Nephron progenitor cell (in vitro differentiated cells): ENCODE results near the gene SLC2A2.
A peak's percentile ranks its signal among the peaks of the same experiment; 100 is the strongest.

Source experiments
- DNase-seq: peaks from one replicate; pipeline ENCODE4 v3.0.0; 2021
- H3K27ac Mint-ChIP-seq: 2 replicates; pipeline ENCODE4 v1.8.0; 2021; ENCODE audit warnings: mild to moderate bottlenecking, moderate library complexity, mixed read lengths
- H3K27me3 Mint-ChIP-seq: 2 replicates; pipeline ENCODE4 v1.8.0; 2021; ENCODE audit warnings: mild to moderate bottlenecking, low read depth, mixed read lengths; ENCODE audit not compliant: poor library complexity
- H3K36me3 Mint-ChIP-seq: 2 replicates; pipeline ENCODE4 v1.8.0; 2021; ENCODE audit warnings: low read depth, mixed read lengths
- H3K4me1 Mint-ChIP-seq: 2 replicates; pipeline ENCODE4 v1.8.0; 2021; ENCODE audit warnings: mixed read lengths
- H3K4me3 Mint-ChIP-seq: 2 replicates; pipeline ENCODE4 v1.8.0; 2021; ENCODE audit warnings: mild to moderate bottlenecking, moderate library complexity, mixed read lengths
- H3K9me3 Mint-ChIP-seq: 2 replicates; pipeline ENCODE4 v1.8.0; 2021; ENCODE audit warnings: mild to moderate bottlenecking, moderate library complexity, mixed read lengths
- CTCF ChIP-seq: fragments of 200-600 bp; sonication (generic); IDR thresholded peaks from 2 replicates; pipeline ENCODE4 v1.5.0; 2021; ENCODE audit warnings: antibody characterized with exemption

SLC2A2 gene

DNA sequence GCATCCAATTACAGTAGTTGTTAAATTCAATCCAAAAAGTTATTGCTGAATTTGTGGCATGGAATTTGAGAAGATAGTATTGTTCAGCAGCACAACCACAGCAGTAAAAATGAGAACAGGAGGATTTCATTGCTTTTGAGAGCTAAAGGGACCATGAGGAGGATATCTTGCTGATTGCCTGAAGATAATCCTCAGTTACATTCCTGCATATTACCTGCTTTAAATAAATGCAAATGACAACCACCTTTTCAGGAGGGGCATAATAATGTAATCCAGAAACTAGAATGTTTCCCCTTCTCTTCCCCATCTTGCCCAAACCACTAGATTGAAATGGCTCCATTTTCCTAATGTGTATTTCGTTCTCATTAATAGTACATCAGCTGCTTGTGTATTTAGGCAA lies 35.2 kb upstream of the SLC2A2 start:
- no peak for TF ChIP-seq CTCF
- Mint-ChIP-seq H3K9me3 (no peaks in the 10 kb centered on the region), H3K27ac (peak overlapping the region; percentile 47), H3K27me3 (no peaks in the 10 kb centered on the region), H3K4me3 (no peak overlapping the region), H3K4me1 (no peaks in the 10 kb centered on the region), H3K36me3 (peaks cover 25% of the 10 kb centered on the region)
- no peak for DNase-seq

- H3K4me1 Mint-ChIP-seq: no peaks in the 10 kb centered on the region
- H3K9me3 Mint-ChIP-seq: no peaks in the 10 kb centered on the region
- TF ChIP-seq CTCF: no peak
- H3K27me3 Mint-ChIP-seq: no peaks in the 10 kb centered on the region
- peaks cover 9% of the 10 kb centered on the region for H3K36me3 Mint-ChIP-seq
- no peak overlapping the region for H3K4me3 Mint-ChIP-seq
- DNase-seq: no peak
- no peak overlapping the region for H3K27ac Mint-ChIP-seq
Observed at GRCh38 chr3:171059978-171060377, 33.5 kb upstream of the SLC2A2 start.

- TF ChIP-seq CTCF: no peak
- H3K9me3 Mint-ChIP-seq: no peaks in the 10 kb centered on the region
- no peaks in the 10 kb centered on the region for H3K27me3 Mint-ChIP-seq
- no peaks in the 10 kb centered on the region for H3K4me1 Mint-ChIP-seq
- no peak overlapping the region for H3K27ac Mint-ChIP-seq
- peaks cover 8% of the 10 kb centered on the region for H3K36me3 Mint-ChIP-seq
- no peak overlapping the region for H3K4me3 Mint-ChIP-seq
- no peak for DNase-seq
Observed at GRCh38 chr3:171058873-171059603, 32.5 kb upstream of the SLC2A2 start.

DNA sequence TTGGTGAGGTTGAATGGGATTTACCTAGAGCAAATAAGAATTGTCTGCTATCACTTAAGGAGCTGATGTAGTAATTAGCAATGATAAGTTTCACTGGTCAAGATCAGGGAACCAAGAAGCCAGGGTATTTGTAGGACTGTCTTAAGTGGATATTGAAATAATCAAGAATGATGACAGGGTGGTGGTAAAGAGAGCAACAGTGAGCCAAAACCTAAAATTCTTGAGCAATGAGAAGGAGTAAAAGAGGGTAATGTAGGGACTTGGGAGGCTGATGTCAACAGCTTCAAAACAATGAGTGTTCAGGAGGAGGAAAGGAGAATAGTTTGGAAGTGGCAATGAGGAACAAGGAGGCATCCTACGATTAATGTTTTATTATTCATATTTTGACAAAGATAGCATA lies 31.5 kb upstream of the SLC2A2 start:
- Mint-ChIP-seq H3K4me1 (no peaks in the 10 kb centered on the region), H3K36me3 (no peaks in the 10 kb centered on the region), H3K4me3 (no peak overlapping the region), H3K27me3 (no peaks in the 10 kb centered on the region), H3K27ac (no peak overlapping the region), H3K9me3 (no peaks in the 10 kb centered on the region)
- TF ChIP-seq CTCF: no peak
- no peak for DNase-seq

GRCh38 chr3:171057072-171057471 lies 30.6 kb upstream of the SLC2A2 start:
- H3K36me3 Mint-ChIP-seq: no peaks in the 10 kb centered on the region
- no peak overlapping the region for H3K4me3 Mint-ChIP-seq
- no peaks in the 10 kb centered on the region for H3K27me3 Mint-ChIP-seq
- H3K9me3 Mint-ChIP-seq: no peaks in the 10 kb centered on the region
- TF ChIP-seq CTCF: no peak
- no peaks in the 10 kb centered on the region for H3K4me1 Mint-ChIP-seq
- H3K27ac Mint-ChIP-seq: no peak overlapping the region
- DNase-seq: no peak

DNA sequence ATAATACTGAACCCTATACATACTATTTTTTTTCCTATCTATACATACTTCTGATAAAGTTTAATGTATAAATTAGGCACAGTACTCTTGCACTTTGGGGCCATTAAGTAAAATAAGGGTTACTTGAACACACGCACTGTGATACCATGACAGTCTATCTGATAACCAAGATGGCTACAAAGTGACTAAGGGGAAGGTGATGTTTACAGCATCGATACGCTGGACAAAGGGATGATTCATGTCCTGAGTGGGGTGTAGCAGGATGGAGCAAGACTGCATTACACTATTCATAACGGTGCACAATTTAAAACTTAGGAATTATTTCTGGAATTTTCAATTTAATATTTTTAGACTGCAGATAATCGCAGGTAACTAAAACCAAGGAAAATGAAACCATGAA lies 30.0 kb upstream of the SLC2A2 start:
- no peaks in the 10 kb centered on the region for H3K9me3 Mint-ChIP-seq
- H3K4me1 Mint-ChIP-seq: no peaks in the 10 kb centered on the region
- H3K36me3 Mint-ChIP-seq: no peaks in the 10 kb centered on the region
- H3K4me3 Mint-ChIP-seq: no peak overlapping the region
- no peak for DNase-seq
- H3K27ac Mint-ChIP-seq: no peak overlapping the region
- no peaks in the 10 kb centered on the region for H3K27me3 Mint-ChIP-seq
- TF ChIP-seq CTCF: no peak
